ENCODE data around the gene ANKS1A.
A peak's percentile ranks its signal among the peaks of the same experiment; 100 is the strongest.

ANKS1A gene

GRCh38 chr6:34973547-34974248 lies 84.6 kb downstream of the ANKS1A start:
- DNase-seq (ENCODE audit: low read depth): no peak
- TF ChIP-seq CTCF (IDR thresholded peaks at IDR 0.05; ENCODE audit: insufficient read depth, low read depth, low read length, missing control alignments): no peak
- H3K4me3 ChIP-seq (ENCODE audit: low read depth, low read length): no peak overlapping the region

GRCh38 chr6:34974249-34974642 lies 85.2 kb downstream of the ANKS1A start:
- H3K4me3 ChIP-seq (ENCODE audit: low read depth, low read length): no peak overlapping the region
- no peak for DNase-seq (ENCODE audit: low read depth)

GRCh38 chr6:34976239-34976638 lies 87.2 kb downstream of the ANKS1A start:
- TF ChIP-seq CTCF (IDR thresholded peaks at IDR 0.05; ENCODE audit: insufficient read depth, low read depth, low read length, missing control alignments): no peak
- no peak overlapping the region for H3K4me3 ChIP-seq (ENCODE audit: low read depth, low read length)

More at GRCh38 chr6:34974249-34974642, 85.2 kb downstream of the ANKS1A start:
- TF ChIP-seq CTCF (IDR thresholded peaks at IDR 0.05; ENCODE audit: insufficient read depth, low read depth, low read length, missing control alignments): no peak

GRCh38 chr6:34979218-34979617 lies 90.2 kb downstream of the ANKS1A start:
- peak; percentile 9 for DNase-seq (ENCODE audit: low read depth)
- no peak for TF ChIP-seq CTCF (IDR thresholded peaks at IDR 0.05; ENCODE audit: insufficient read depth, low read depth, low read length, missing control alignments)
- no peak overlapping the region for H3K4me3 ChIP-seq (ENCODE audit: low read depth, low read length)

More at GRCh38 chr6:34976239-34976638, 87.2 kb downstream of the ANKS1A start:
- no peak for DNase-seq (ENCODE audit: low read depth)

GRCh38 chr6:34979994-34980393 lies 90.9 kb downstream of the ANKS1A start:
- no peak overlapping the region for H3K4me3 ChIP-seq (ENCODE audit: low read depth, low read length)
- TF ChIP-seq CTCF (IDR thresholded peaks at IDR 0.05; ENCODE audit: insufficient read depth, low read depth, low read length, missing control alignments): no peak
- DNase-seq (ENCODE audit: low read depth): no peak

- H3K4me3 ChIP-seq (ENCODE audit: low read depth, low read length): no peak overlapping the region
- no peak for DNase-seq (ENCODE audit: low read depth)
- TF ChIP-seq CTCF (IDR thresholded peaks at IDR 0.05; ENCODE audit: insufficient read depth, low read depth, low read length, missing control alignments): no peak
These were observed 92.3 kb downstream of the ANKS1A start for GRCh38 chr6:34981366-34981765.

GRCh38 chr6:34981951-34982350 lies 92.9 kb downstream of the ANKS1A start:
- no peak overlapping the region for H3K4me3 ChIP-seq (ENCODE audit: low read depth, low read length)
- no peak for DNase-seq (ENCODE audit: low read depth)
- TF ChIP-seq CTCF (IDR thresholded peaks at IDR 0.05; ENCODE audit: insufficient read depth, low read depth, low read length, missing control alignments): no peak
